COLO668 (cell line): ENCODE measurements around the gene VCX3A.
"Not testable (repeated sequence)": the region's sequence is repeated elsewhere in the genome, so short reads cannot be mapped to it uniquely, and the experiment has no call there.

Source experiments
- DNase-seq: peaks from one replicate; lab custom pipeline; 2025; ENCODE audit not compliant: unreplicated experiment; lab: John Stamatoyannopoulos, UW

VCX3A gene

GRCh38 chrX:6535018-6535417, at the start of gene VCX3A:
VCX3A (minus strand) TSS chrX:6535118; CDS start chrX:6534497, 621 bp downstream.
- not testable (repeated sequence) for DNase-seq

GRCh38 chrX:6574762-6575161, 39.8 kb upstream of the VCX3A start:
- DNase-seq: no peak

DNA sequence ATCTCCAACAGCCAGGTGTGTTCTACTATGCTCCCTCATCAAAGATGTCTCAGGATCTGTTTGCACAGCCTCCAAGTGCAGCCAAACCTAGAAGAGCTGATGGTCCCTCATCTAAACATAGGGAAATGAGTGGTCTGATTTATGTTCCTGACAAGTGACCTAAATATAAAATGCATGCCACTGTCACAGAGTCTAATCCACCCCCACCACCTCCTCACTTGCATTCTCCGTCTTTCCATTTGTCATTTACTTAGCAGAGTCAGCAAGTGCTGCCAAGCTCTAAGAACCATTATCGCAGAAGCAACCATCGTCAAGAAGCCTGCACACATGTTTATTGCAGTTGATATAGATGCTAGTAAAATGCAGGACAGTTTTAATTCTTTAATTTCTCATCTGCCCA, 33.1 kb upstream of the VCX3A start:
- DNase-seq: no peak

- no peak for DNase-seq
These were observed 24.1 kb upstream of the VCX3A start for GRCh38 chrX:6558979-6559378.

DNA sequence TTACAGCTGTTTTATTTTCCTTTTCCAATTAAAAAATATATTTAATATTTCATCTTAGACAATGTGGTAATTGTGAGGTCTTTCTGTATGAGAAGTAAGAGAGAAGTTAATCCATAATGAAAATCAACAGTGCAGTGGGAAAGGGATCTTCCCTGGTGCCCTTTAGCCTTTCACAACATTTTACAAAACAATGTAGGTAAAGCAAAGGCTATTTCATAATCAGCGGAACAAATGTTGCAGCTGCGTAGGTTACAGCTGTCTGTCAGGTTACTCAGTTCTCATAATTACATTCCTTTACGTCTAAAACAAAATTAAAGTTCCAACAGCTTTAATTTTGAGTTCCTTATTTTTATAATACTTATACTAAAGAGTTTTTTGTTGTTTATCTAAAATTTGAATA, 22.8 kb upstream of the VCX3A start:
- no peak for DNase-seq

DNA sequence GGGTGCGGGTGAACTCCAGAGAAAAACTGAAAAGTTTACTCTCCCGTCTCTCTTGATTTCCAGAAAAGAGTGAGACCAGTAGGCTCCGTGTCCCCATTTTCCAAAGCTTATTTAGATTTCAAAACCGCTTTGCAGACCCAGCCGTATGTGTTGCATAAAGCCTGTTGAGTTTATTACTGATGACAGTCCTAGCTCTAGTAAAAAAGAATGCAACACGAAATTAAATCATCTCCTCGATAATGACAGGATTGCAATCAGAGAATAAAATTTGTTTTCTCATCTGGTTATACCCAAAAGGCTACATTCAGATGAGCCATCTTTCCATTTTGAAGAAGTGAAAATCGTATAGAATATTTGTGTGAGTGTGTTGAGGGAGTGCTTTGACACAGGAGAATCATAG, 16.1 kb upstream of the VCX3A start:
- DNase-seq: no peak

- no peak for DNase-seq
These were observed 10.8 kb upstream of the VCX3A start for GRCh38 chrX:6545712-6546111.

DNA sequence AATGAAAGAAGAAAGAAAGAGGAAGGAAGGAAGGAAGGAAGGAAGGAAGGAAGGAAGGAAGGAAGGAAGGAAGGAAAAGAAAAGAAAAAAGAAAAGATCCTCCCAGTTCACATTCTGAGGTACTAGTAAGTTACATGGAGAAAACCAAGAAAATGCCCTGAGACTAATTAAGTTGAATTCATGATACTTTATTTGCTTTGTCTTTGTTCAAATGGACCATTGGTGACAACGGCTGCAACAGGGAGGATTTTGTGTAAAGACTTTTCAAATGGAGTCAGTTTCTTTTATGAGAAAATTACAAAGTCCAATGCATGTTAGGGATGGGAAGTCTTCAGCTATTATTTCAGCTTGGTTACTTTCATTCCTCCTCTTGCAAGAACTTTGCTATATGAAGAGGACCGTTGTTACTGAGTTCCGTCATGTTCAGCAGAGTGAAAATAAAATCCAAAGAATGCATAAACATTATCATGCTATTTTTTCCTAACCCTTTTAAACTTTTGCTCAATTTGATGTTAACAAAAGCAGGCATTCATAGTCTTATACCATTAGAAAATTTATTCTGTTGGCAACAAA, 8.3 kb downstream of the VCX3A start:
- no peak for DNase-seq

- no peak for DNase-seq
These were observed 17.5 kb downstream of the VCX3A start for GRCh38 chrX:6517376-6517775.

- no peak for DNase-seq
These were observed 28.5 kb downstream of the VCX3A start for GRCh38 chrX:6506444-6506843.

GRCh38 chrX:6505960-6506359, 29.0 kb downstream of the VCX3A start:
- DNase-seq: no peak

DNA sequence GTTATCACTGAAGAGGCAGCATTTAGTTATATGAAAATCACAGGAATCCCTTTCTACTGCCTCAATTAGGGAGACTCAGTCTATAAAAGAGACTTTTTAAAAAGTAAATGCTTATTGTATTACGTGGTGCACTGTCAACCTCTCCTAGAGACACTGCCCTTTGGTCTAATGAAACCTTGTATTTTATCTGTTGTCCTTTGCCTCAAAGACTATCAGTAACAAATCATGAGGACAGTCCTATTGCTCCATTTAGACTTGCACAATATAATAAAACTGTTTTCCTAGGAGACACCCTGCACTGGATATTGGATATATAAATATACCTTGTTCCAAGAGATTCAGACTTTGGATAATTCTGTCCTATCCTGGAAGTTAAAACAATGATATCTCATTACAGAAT, 34.2 kb downstream of the VCX3A start:
- no peak for DNase-seq

DNA sequence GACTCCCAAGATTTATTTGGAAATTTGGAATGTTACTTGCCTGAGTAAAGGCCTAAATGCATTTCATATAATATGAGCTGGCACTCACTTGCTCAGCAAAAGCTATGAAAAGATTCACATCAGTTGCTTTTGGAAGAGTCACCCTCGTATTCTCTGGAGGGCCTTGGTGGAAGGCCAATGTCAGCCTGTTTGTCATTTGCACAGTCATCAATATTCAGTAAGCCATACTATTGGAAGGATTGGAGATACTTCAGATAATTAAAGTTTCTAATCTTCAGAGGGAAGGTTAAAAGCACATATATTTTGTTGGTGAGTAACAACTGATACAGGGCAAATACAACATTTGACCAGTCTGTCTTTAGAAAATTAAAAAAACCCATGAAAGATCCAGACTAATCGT, 36.6 kb downstream of the VCX3A start:
- no peak for DNase-seq
